HPDE6-E6E7 (cell line): Measurements from ENCODE around the gene BHMT.
A peak's percentile ranks its signal among the peaks of the same experiment; 100 is the strongest.
"Not testable (repeated sequence)": the region's sequence is repeated elsewhere in the genome, so short reads cannot be mapped to it uniquely, and the experiment has no call there.

Source experiments
- DNase-seq: peaks from one replicate; pipeline ENCODE4 v3.0.0; 2011; ENCODE audit warnings: missing footprints; ENCODE audit errors: extremely low spot score

Gene BHMT

GRCh38 chr5:79111960-79112702 is 522 bp downstream of the BHMT start:
- DNase-seq = no peak

GRCh38 chr5:79112703-79113058 is 1.1 kb downstream of the BHMT start:
- no peak for DNase-seq

- DNase-seq = no peak
Measured at GRCh38 chr5:79119486-79119885, 7.9 kb downstream of the BHMT start.

GRCh38 chr5:79120221-79120620 is 8.6 kb downstream of the BHMT start:
- no peak for DNase-seq

- no peak for DNase-seq
Measured at GRCh38 chr5:79122973-79123372, 11.4 kb downstream of the BHMT start.

GRCh38 chr5:79124607-79125006 is 13.0 kb downstream of the BHMT start:
- DNase-seq = no peak

GRCh38 chr5:79130781-79131180 is 19.2 kb downstream of the BHMT start:
- no peak for DNase-seq

GRCh38 chr5:79133121-79133656 is 21.6 kb downstream of the BHMT start:
- DNase-seq = no peak

- DNase-seq = no peak
Measured at GRCh38 chr5:79133657-79134451, 22.2 kb downstream of the BHMT start.

GRCh38 chr5:79135790-79136553 is 24.4 kb downstream of the BHMT start:
- no peak for DNase-seq

GRCh38 chr5:79136618-79137017 is 25.0 kb downstream of the BHMT start:
- DNase-seq = no peak

GRCh38 chr5:79140553-79140952 is 28.9 kb downstream of the BHMT start:
- no peak for DNase-seq

- peak; percentile 84 for DNase-seq
Measured at GRCh38 chr5:79143684-79144379, 32.2 kb downstream of the BHMT start.

GRCh38 chr5:79147076-79147475 is 35.5 kb downstream of the BHMT start:
- DNase-seq = no peak

GRCh38 chr5:79149433-79149832 is 37.8 kb downstream of the BHMT start:
- no peak for DNase-seq

- no peak for DNase-seq
Measured at GRCh38 chr5:79151942-79152671, 40.5 kb downstream of the BHMT start.

- no peak for DNase-seq
Measured at GRCh38 chr5:79157305-79157704, 45.7 kb downstream of the BHMT start.

- DNase-seq = not testable (repeated sequence)
Measured at GRCh38 chr5:79161647-79162046, 50.0 kb downstream of the BHMT start.

GRCh38 chr5:79168031-79168430 is 56.4 kb downstream of the BHMT start:
- no peak for DNase-seq

- no peak for DNase-seq
Measured at GRCh38 chr5:79170661-79171060, 59.1 kb downstream of the BHMT start.
